Kidney epithelial cell (primary cell): ENCODE measurements around the gene SOX6. TPM values are rescaled to one million over a fixed set of nuclear protein-coding genes. Genes with fewer than 3 reads are reported as not detected.

Experiments
- DNase-seq: peaks from one replicate; pipeline ENCODE4 v3.0.0-alpha.2; 2010; ENCODE audit warnings: low read depth
- H3K27me3 ChIP-seq: 2 replicates; pipeline ENCODE4 v1.6.0; 2011; ENCODE audit warnings: low read length; ENCODE audit not compliant: control insufficient read depth, insufficient read depth
- H3K36me3 ChIP-seq: 2 replicates; pipeline ENCODE4 v1.5.1; 2011; ENCODE audit warnings: low read length; ENCODE audit not compliant: control insufficient read depth, insufficient read depth
- H3K4me3 ChIP-seq: 2 replicates; pipeline ENCODE4 v1.5.1; 2011; ENCODE audit warnings: low read depth, mild to moderate bottlenecking, control low read depth, low read length
- CTCF ChIP-seq: IDR thresholded peaks from 2 replicates; pipeline ENCODE4 v1.5.1; 2011; ENCODE audit warnings: mild to moderate bottlenecking, moderate library complexity, low read length, control low read depth, inconsistent platforms; ENCODE audit not compliant: insufficient read depth, poor library complexity, severe bottlenecking
- total RNA-seq: library from RNA; depleted of rRNA; stranded (reverse); fragments of >200 nt; gene quantifications from 2 replicates; pipeline ENCODE4 v1.2.3, GENCODE V29; 2015

The SOX6 gene
- total RNA-seq, 1 donor from 2014 or later: 2.7 TPM

GRCh38 chr11:15987046-15987445 is 369.3 kb downstream of the SOX6 start:
- no peak overlapping the region for H3K4me3 ChIP-seq
- H3K36me3 ChIP-seq: no peaks in the 10 kb centered on the region
- H3K27me3 ChIP-seq: no peaks in the 10 kb centered on the region
- no peak for TF ChIP-seq CTCF
- DNase-seq: no peak

GRCh38 chr11:15985860-15986139 is 370.5 kb downstream of the SOX6 start:
- no peak for DNase-seq
- H3K27me3 ChIP-seq: no peaks in the 10 kb centered on the region
- H3K36me3 ChIP-seq: no peaks in the 10 kb centered on the region
- H3K4me3 ChIP-seq: no peak overlapping the region
- TF ChIP-seq CTCF: no peak

- Histone ChIP-seq H3K27me3 (no peaks in the 10 kb centered on the region), H3K4me3 (no peak overlapping the region), H3K36me3 (no peaks in the 10 kb centered on the region)
- no peak for DNase-seq
- TF ChIP-seq CTCF: no peak
Observed at GRCh38 chr11:15985127-15985859, 371.1 kb downstream of the SOX6 start.

GRCh38 chr11:15981292-15981691 is 375.1 kb downstream of the SOX6 start:
- Histone ChIP-seq H3K27me3 (no peaks in the 10 kb centered on the region), H3K36me3 (no peaks in the 10 kb centered on the region), H3K4me3 (no peak overlapping the region)
- no peak for DNase-seq
- no peak for TF ChIP-seq CTCF

- H3K27me3 ChIP-seq: no peaks in the 10 kb centered on the region
- no peak overlapping the region for H3K4me3 ChIP-seq
- no peaks in the 10 kb centered on the region for H3K36me3 ChIP-seq
- TF ChIP-seq CTCF: no peak
- no peak for DNase-seq
Observed at GRCh38 chr11:15977116-15977515, 379.2 kb downstream of the SOX6 start.

- no peak for TF ChIP-seq CTCF
- H3K4me3 ChIP-seq: no peak overlapping the region
- no peaks in the 10 kb centered on the region for H3K27me3 ChIP-seq
- DNase-seq: no peak
- no peaks in the 10 kb centered on the region for H3K36me3 ChIP-seq
Observed at GRCh38 chr11:15976433-15977045, 379.8 kb downstream of the SOX6 start.
